CD14-positive monocyte (primary cell): ENCODE measurements around the gene SELENOO. TPM values are rescaled to one million over a fixed set of nuclear protein-coding genes. Genes with fewer than 3 reads are reported as not detected.

Experiments used
- DNase-seq, 3 donors: peaks; one replicate each; pipeline ENCODE4 v3.0.0-alpha.2; 2011 to 2022
- H2AFZ ChIP-seq: 2 replicates; pipeline ENCODE4 v1.6.0; 2012; ENCODE audit warnings: mild to moderate bottlenecking, low read depth, low read length, inconsistent platforms; ENCODE audit not compliant: insufficient read depth, poor library complexity, severe bottlenecking
- H3K27ac ChIP-seq, 2 donors: 1 replicate in 1 of 2; 2 replicates in 1 of 2; pipeline ENCODE4 v1.5.1; 2012 to 2013; ENCODE audit warnings: low read length in 2 of 2, control low read depth in 1 of 2, inconsistent platforms in 1 of 2, low read depth in 1 of 2, mild to moderate bottlenecking in 1 of 2
- H3K27me3 ChIP-seq, 2 donors: one replicate each; pipeline versions ENCODE4 v1.6.0 to v1.6.1; 2011 to 2013; ENCODE audit warnings: low read length in 2 of 2; ENCODE audit not compliant: control insufficient read depth in 2 of 2, insufficient read depth in 2 of 2
- H3K36me3 ChIP-seq, 2 donors: replicated peaks in 1 of 2; 1 replicate in 1 of 2; 2 replicates in 1 of 2; pipeline versions ENCODE4 v1.5.1 to v1.6.1; 2012 to 2013; ENCODE audit warnings: low read length in 2 of 2, control low read depth in 1 of 2, inconsistent platforms in 1 of 2, mild to moderate bottlenecking in 1 of 2; ENCODE audit not compliant: insufficient read depth in 2 of 2, control insufficient read depth in 1 of 2
- H3K4me1 ChIP-seq, 2 donors: 1 replicate in 1 of 2; 2 replicates in 1 of 2; pipeline versions ENCODE4 v1.5.1 to v1.6.1; 2012 to 2013; ENCODE audit warnings: low read length in 2 of 2, control low read depth in 1 of 2, inconsistent platforms in 1 of 2, mild to moderate bottlenecking in 1 of 2, moderate library complexity in 1 of 2; ENCODE audit not compliant: insufficient read depth in 2 of 2, control insufficient read depth in 1 of 2
- H3K4me2 ChIP-seq: replicated peaks from 2 replicates; pipeline ENCODE3; 2012; ENCODE audit warnings: low read length, moderate library complexity, mild to moderate bottlenecking; ENCODE audit not compliant: poor library complexity, severe bottlenecking; ENCODE audit errors: extremely low read depth
- H3K4me3 ChIP-seq, 3 experiments: fragments of 200-600 bp in 1 of 3; sonication (generic) in 1 of 3; replicated peaks in 1 of 3; 1 replicate in 2 of 3; 2 replicates in 1 of 3; pipeline ENCODE4 v1.5.1; 2011 to 2013; ENCODE audit warnings: low read length in 3 of 3, mild to moderate bottlenecking in 3 of 3, control low read depth in 2 of 3, low read depth in 2 of 3, inconsistent platforms in 1 of 3, moderate library complexity in 1 of 3
- H3K79me2 ChIP-seq: 2 replicates; pipeline ENCODE4 v1.6.0; 2012; ENCODE audit warnings: mild to moderate bottlenecking, control low read depth, inconsistent platforms, low read length, moderate library complexity; ENCODE audit not compliant: insufficient read depth
- H3K9ac ChIP-seq: 2 replicates; pipeline ENCODE4 v1.6.0; 2017; ENCODE audit warnings: low read length, mild to moderate bottlenecking; ENCODE audit not compliant: insufficient read depth, poor library complexity, severe bottlenecking
- H3K9me3 ChIP-seq, 2 donors: replicated peaks in 1 of 2; 1 replicate in 1 of 2; 2 replicates in 1 of 2; pipeline versions ENCODE4 v1.5.1 to v1.6.1; 2012 to 2013; ENCODE audit warnings: low read length in 2 of 2, control low read depth in 1 of 2; ENCODE audit not compliant: control insufficient read depth in 1 of 2, insufficient read depth in 1 of 2
- H4K20me1 ChIP-seq: 2 replicates; pipeline ENCODE4 v1.6.0; 2012; ENCODE audit warnings: mild to moderate bottlenecking, low read length, control low read depth, moderate library complexity; ENCODE audit not compliant: insufficient read depth
- H3K27ac Mint-ChIP-seq, 7 donors: one replicate each; pipeline ENCODE4 v1.8.0; 2020; ENCODE audit warnings: mild to moderate bottlenecking in 7 of 7, mixed read lengths in 7 of 7, moderate library complexity in 6 of 7, inconsistent platforms in 2 of 7
- H3K27me3 Mint-ChIP-seq, 3 donors: one replicate each; pipeline ENCODE4 v1.8.0; 2021 to 2022; ENCODE audit warnings: low read depth in 3 of 3, mild to moderate bottlenecking in 3 of 3, mixed read lengths in 3 of 3, moderate library complexity in 3 of 3, inconsistent platforms in 1 of 3
- H3K36me3 Mint-ChIP-seq, 2 donors: one replicate each; pipeline ENCODE4 v1.8.0; 2020; ENCODE audit warnings: mixed read lengths in 2 of 2, inconsistent platforms in 1 of 2, mild to moderate bottlenecking in 1 of 2
- H3K4me1 Mint-ChIP-seq: one replicate; pipeline ENCODE4 v1.8.0; 2020; ENCODE audit warnings: mild to moderate bottlenecking, mixed read lengths
- H3K4me3 Mint-ChIP-seq, 2 donors: one replicate each; pipeline ENCODE4 v1.8.0; 2020; ENCODE audit warnings: mild to moderate bottlenecking in 2 of 2, mixed read lengths in 2 of 2, moderate library complexity in 1 of 2
- H3K9me3 Mint-ChIP-seq, 7 donors: one replicate each; pipeline ENCODE4 v1.8.0; 2020 to 2022; ENCODE audit warnings: mixed read lengths in 7 of 7, mild to moderate bottlenecking in 6 of 7, moderate library complexity in 6 of 7, inconsistent platforms in 2 of 7
- CTCF ChIP-seq: fragments of 200-600 bp; IDR thresholded peaks from one replicate; pipeline ENCODE4 v1.8.0; 2022; ENCODE audit warnings: antibody characterized with exemption, mild to moderate bottlenecking
- WGBS: methylation state at CpG from one replicate; pipeline ENCODE4 v1.1.5; 2013; ENCODE audit warnings: missing lambda C conversion rate; ENCODE audit not compliant: insufficient coverage; 5-methylcytosine and 5-hydroxymethylcytosine counted together
- intact Hi-C, 2 donors: fragments of 100-400 bp; cut with micrococcal nuclease; formaldehyde crosslinking; loops; one replicate each; pipeline versions ENCODE4 v1.15.0 to v1.15.1; 2023
- polyA plus RNA-seq, 3 donors: library from polyadenylated mRNA; depleted of rRNA in 1 of 3; unstranded in 2 of 3; stranded (reverse) in 1 of 3; fragments of 300-500 nt in 2 of 3; fragments of >200 nt in 1 of 3; fragmentation: Illumina TruSeq in 2 of 3; gene quantifications; 1 replicate in 2 of 3; 2 replicates in 1 of 3; pipeline ENCODE4 v1.2.3, GENCODE V29; 2012 to 2021

SELENOO gene
- polyA plus RNA-seq, 3 donors: 2.7 to 76.9 (median 8.7) TPM

DNA sequence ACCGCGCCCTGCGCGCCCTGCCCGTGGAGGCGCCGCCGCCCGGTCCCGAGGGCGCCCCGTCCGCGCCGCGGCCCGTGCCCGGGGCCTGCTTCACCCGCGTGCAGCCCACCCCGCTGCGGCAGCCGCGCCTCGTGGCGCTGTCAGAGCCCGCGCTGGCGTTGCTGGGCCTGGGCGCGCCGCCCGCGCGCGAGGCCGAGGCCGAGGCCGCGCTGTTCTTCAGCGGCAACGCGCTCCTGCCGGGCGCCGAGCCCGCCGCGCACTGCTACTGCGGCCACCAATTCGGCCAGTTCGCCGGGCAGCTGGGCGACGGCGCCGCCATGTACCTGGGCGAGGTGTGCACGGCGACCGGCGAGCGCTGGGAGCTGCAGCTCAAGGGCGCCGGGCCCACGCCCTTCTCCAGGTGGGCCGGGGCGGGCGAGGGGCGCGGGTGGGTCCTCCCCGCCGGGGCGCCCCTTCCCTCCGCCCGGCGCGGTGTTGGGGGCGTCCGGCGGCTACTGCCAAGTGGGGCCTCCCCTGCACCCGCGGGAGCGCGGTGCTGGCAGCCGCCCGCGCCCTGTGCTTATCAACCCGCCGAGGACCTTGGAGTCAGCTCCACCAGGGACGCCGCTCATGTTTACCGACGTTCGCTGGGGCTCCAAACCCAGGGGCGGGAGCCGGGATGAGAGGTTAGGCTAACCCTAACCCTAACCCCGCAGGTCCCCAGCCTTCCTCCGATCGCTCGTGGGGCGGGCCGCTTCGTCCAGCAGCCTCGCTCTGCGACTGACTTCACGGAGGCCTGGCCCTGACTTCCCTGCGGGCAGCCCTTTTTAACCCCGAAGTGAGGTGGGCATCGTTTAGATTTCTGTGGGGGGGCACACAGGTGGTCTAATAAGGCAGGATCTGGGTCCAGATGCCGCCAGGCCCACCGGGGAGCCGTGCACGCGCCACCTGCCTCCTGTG, 649 bp downstream of the SELENOO start:
- peaks cover 45% of the 10 kb centered on the region for H3K4me1 Mint-ChIP-seq
- H3K4me2 ChIP-seq: peak overlapping the region; percentile 89
- peaks cover 22 to 38% of the 10 kb centered on the region in 2 donors for H3K36me3 ChIP-seq
- peak overlapping the region in 5 of 7 donors; percentile 36 to 58 (median 46) for H3K27ac Mint-ChIP-seq
- no peaks in the 10 kb centered on the region for H3K9me3 ChIP-seq
- no peak for DNase-seq
- H3K27me3 Mint-ChIP-seq: peaks cover 0 to 2% (median 2%) of the 10 kb centered on the region in 3 donors
- no peaks in the 10 kb centered on the region for H3K27me3 ChIP-seq
- H3K4me1 ChIP-seq: peaks cover 50 to 65% of the 10 kb centered on the region in 2 donors
- TF ChIP-seq CTCF: no peak
- peaks cover 50% of the 10 kb centered on the region for H3K79me2 ChIP-seq
- H3K9me3 Mint-ChIP-seq: peaks cover 0 to 3% (median 0%) of the 10 kb centered on the region in 7 donors
- 2% methylated on average over 111 of the region's 115 CpGs for WGBS
- peaks cover 45% of the 10 kb centered on the region in 2 donors for H3K36me3 Mint-ChIP-seq
- peak overlapping the region; percentile 53 to 82 (median 72) for H3K4me3 ChIP-seq
- peak overlapping the region; percentile 89 to 91 for H3K4me3 Mint-ChIP-seq
- peaks cover 53% of the 10 kb centered on the region for H4K20me1 ChIP-seq
- intact Hi-C loops: loop anchor here (2.0 to 10.0 kb wide), 3 partner anchors 17 to 277 kb away; partner anchors contain the start of gene TRABD (in 2 of the 2)
- peak overlapping the region in 1 of 2 donors; percentile 48 for H3K27ac ChIP-seq
- no peak overlapping the region for H2AFZ ChIP-seq
- H3K9ac ChIP-seq: peak overlapping the region; percentile 88

DNA sequence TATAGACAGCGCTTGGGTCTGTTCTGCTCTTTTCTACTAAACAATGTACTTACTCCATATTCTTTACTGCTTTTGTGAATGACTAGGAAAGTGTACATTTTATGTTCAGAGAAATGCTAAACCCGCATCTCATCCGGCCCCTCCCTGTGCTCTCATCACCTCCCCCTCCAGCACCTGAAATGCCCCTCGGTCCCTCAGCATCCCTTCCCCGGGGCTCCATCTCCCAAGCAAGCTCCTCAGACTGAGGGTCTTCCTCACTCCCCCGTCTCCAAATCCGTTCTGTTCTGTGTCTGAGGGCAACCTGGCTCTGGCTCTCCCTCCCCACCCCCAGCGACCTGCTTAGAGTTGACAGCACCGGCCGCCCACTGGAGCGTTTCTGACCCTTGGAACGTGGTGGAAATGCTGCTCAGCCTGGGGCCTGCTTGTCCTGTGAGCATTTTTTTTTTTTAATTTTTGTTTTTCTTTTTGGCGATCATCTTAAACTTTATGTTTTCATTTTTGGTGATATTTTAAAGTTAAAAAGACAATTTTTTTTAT, 1.4 kb downstream of the SELENOO start:
- Histone ChIP-seq H3K79me2 (peaks cover 54% of the 10 kb centered on the region), H3K4me3 (peak overlapping the region; percentile 53 to 82 (median 72)), H3K9ac (peak overlapping the region; percentile 88), H3K27me3 (no peaks in the 10 kb centered on the region), H3K4me2 (peak overlapping the region; percentile 89), H3K4me1 (peaks cover 57 to 72% of the 10 kb centered on the region in 2 donors), H3K36me3 (peaks cover 21 to 38% of the 10 kb centered on the region in 2 donors), H3K27ac (peak overlapping the region in 1 of 2 donors; percentile 48), H3K9me3 (no peaks in the 10 kb centered on the region), H2AFZ (no peak overlapping the region), H4K20me1 (peaks cover 56% of the 10 kb centered on the region)
- no peak for DNase-seq
- H3K4me3 Mint-ChIP-seq: peak overlapping the region; percentile 89 to 91
- WGBS: 86% methylated on average over 9 of the region's 13 CpGs
- no peak for TF ChIP-seq CTCF
- peaks cover 45 to 47% of the 10 kb centered on the region in 2 donors for H3K36me3 Mint-ChIP-seq
- peaks cover 53% of the 10 kb centered on the region for H3K4me1 Mint-ChIP-seq
- intact Hi-C loops: loop anchor here in 1 of 2 donors (10.0 kb wide), 1 partner anchor 277 kb away; no protein-coding TSS in a partner anchor
- peak overlapping the region in 5 of 7 donors; percentile 36 to 58 (median 46) for H3K27ac Mint-ChIP-seq
- H3K9me3 Mint-ChIP-seq: peaks cover 0 to 3% (median 0%) of the 10 kb centered on the region in 7 donors
- peaks cover 0 to 2% (median 2%) of the 10 kb centered on the region in 3 donors for H3K27me3 Mint-ChIP-seq
